KOPT-K1 (cell line): Measurements from ENCODE around the gene KRTAP20-2.

Experiments
- H3K27ac ChIP-seq: fragments of 200-600 bp; sonication (generic); 2 replicates; pipeline ENCODE4 v1.5.1; 2016; ENCODE audit warnings: antibody characterized with exemption, mild to moderate bottlenecking, low read depth, low read length; ENCODE audit not compliant: poor library complexity, severe bottlenecking
- H3K36me3 ChIP-seq: fragments of 200-600 bp; sonication (generic); 2 replicates; pipeline ENCODE4 v1.5.1; 2017; ENCODE audit warnings: antibody characterized with exemption, mild to moderate bottlenecking, low read length, moderate library complexity; ENCODE audit not compliant: insufficient read depth
- H3K9me3 ChIP-seq: fragments of 200-600 bp; sonication (generic); 2 replicates; pipeline ENCODE4 v1.5.1; 2017; ENCODE audit warnings: antibody characterized with exemption, low read length, mild to moderate bottlenecking; ENCODE audit not compliant: insufficient read depth, poor library complexity, severe bottlenecking

The KRTAP20-2 gene

GRCh38 chr21:30629200-30629599 is 5.8 kb upstream of the KRTAP20-2 start:
- no peak overlapping the region for H3K27ac ChIP-seq
- H3K36me3 ChIP-seq, result no peaks in the 10 kb centered on the region
- peaks cover 18% of the 10 kb centered on the region for H3K9me3 ChIP-seq

GRCh38 chr21:30638686-30639085 is 3.7 kb downstream of the KRTAP20-2 start:
- Histone ChIP-seq H3K9me3 (no peaks in the 10 kb centered on the region), H3K36me3 (no peaks in the 10 kb centered on the region), H3K27ac (no peak overlapping the region)

GRCh38 chr21:30642564-30642963 is 7.6 kb downstream of the KRTAP20-2 start, which contains the start of gene KRTAP20-3:
Gene KRTAP20-3, plus strand, starts transcription at chr21:30642864.
- H3K9me3 ChIP-seq, result no peaks in the 10 kb centered on the region
- no peaks in the 10 kb centered on the region for H3K36me3 ChIP-seq
- no peak within 1 kb of the TSS for H3K27ac ChIP-seq

GRCh38 chr21:30646904-30647414 is 12.0 kb downstream of the KRTAP20-2 start:
- Histone ChIP-seq H3K27ac (no peak overlapping the region), H3K9me3 (no peaks in the 10 kb centered on the region), H3K36me3 (no peaks in the 10 kb centered on the region)

GRCh38 chr21:30652891-30653290 is 17.9 kb downstream of the KRTAP20-2 start:
- H3K27ac ChIP-seq, result no peak overlapping the region
- no peaks in the 10 kb centered on the region for H3K9me3 ChIP-seq
- no peaks in the 10 kb centered on the region for H3K36me3 ChIP-seq

GRCh38 chr21:30668776-30669175 is 33.8 kb downstream of the KRTAP20-2 start:
- Histone ChIP-seq H3K9me3 (no peaks in the 10 kb centered on the region), H3K36me3 (no peaks in the 10 kb centered on the region), H3K27ac (no peak overlapping the region)

- Histone ChIP-seq H3K9me3 (no peaks in the 10 kb centered on the region), H3K36me3 (no peaks in the 10 kb centered on the region), H3K27ac (no peak overlapping the region)
These were observed 38.1 kb downstream of the KRTAP20-2 start for GRCh38 chr21:30672985-30673650.

- Histone ChIP-seq H3K36me3 (no peaks in the 10 kb centered on the region), H3K27ac (no peak overlapping the region), H3K9me3 (no peaks in the 10 kb centered on the region)
These were observed 39.3 kb downstream of the KRTAP20-2 start for GRCh38 chr21:30674312-30674711.

- Histone ChIP-seq H3K36me3 (no peaks in the 10 kb centered on the region), H3K9me3 (no peaks in the 10 kb centered on the region), H3K27ac (no peak overlapping the region)
These were observed 41.7 kb downstream of the KRTAP20-2 start for GRCh38 chr21:30676737-30677136.

GRCh38 chr21:30680586-30680985 is 45.6 kb downstream of the KRTAP20-2 start:
- Histone ChIP-seq H3K27ac (no peak overlapping the region), H3K9me3 (no peaks in the 10 kb centered on the region), H3K36me3 (no peaks in the 10 kb centered on the region)

GRCh38 chr21:30684506-30684905 is 49.5 kb downstream of the KRTAP20-2 start:
- Histone ChIP-seq H3K9me3 (no peaks in the 10 kb centered on the region), H3K36me3 (no peaks in the 10 kb centered on the region), H3K27ac (no peak overlapping the region)
